Measurements from ENCODE around the gene ATP8B3.

The ATP8B3 gene

GRCh38 chr19:1811942-1812425 lies at the start of gene ATP8B3:
Gene ATP8B3 (minus strand): TSS chr19:1812276. CDS start chr19:1811736, 540 bp downstream.
- H3K36me3 Mint-ChIP-seq (ENCODE audit: low read depth): peaks cover 17% of the 10 kb centered on the region
- H3K4me3 Mint-ChIP-seq: peak within 1 kb of the TSS; percentile 80
- H3K27ac Mint-ChIP-seq: peak within 1 kb of the TSS; percentile 91
- no peaks in the 10 kb centered on the region for H3K27me3 Mint-ChIP-seq
- DNase-seq: no peak
- no peaks in the 10 kb centered on the region for H3K9me3 Mint-ChIP-seq
- H3K4me1 Mint-ChIP-seq (ENCODE audit: low read depth): peaks cover 19% of the 10 kb centered on the region

- peak overlapping the region; percentile 96 for H3K27ac Mint-ChIP-seq
Observed at GRCh38 chr19:1861599-1862031, 49.5 kb upstream of the ATP8B3 start.

GRCh38 chr19:1860821-1861598 lies 48.9 kb upstream of the ATP8B3 start:
- no peaks in the 10 kb centered on the region for H3K9me3 Mint-ChIP-seq
- H3K27me3 Mint-ChIP-seq: no peaks in the 10 kb centered on the region
- DNase-seq: no peak
- peaks cover 17% of the 10 kb centered on the region for H3K36me3 Mint-ChIP-seq (ENCODE audit: low read depth)
- H3K27ac Mint-ChIP-seq: peak overlapping the region; percentile 96
- peaks cover 54% of the 10 kb centered on the region for H3K4me1 Mint-ChIP-seq (ENCODE audit: low read depth)
- H3K4me3 Mint-ChIP-seq: peak overlapping the region; percentile 95

More at GRCh38 chr19:1861599-1862031, 49.5 kb upstream of the ATP8B3 start:
- DNase-seq: no peak
- H3K36me3 Mint-ChIP-seq (ENCODE audit: low read depth): peaks cover 17% of the 10 kb centered on the region
- H3K9me3 Mint-ChIP-seq: no peaks in the 10 kb centered on the region
- peak overlapping the region; percentile 95 for H3K4me3 Mint-ChIP-seq
- no peaks in the 10 kb centered on the region for H3K27me3 Mint-ChIP-seq
- H3K4me1 Mint-ChIP-seq (ENCODE audit: low read depth): peaks cover 48% of the 10 kb centered on the region

DNA sequence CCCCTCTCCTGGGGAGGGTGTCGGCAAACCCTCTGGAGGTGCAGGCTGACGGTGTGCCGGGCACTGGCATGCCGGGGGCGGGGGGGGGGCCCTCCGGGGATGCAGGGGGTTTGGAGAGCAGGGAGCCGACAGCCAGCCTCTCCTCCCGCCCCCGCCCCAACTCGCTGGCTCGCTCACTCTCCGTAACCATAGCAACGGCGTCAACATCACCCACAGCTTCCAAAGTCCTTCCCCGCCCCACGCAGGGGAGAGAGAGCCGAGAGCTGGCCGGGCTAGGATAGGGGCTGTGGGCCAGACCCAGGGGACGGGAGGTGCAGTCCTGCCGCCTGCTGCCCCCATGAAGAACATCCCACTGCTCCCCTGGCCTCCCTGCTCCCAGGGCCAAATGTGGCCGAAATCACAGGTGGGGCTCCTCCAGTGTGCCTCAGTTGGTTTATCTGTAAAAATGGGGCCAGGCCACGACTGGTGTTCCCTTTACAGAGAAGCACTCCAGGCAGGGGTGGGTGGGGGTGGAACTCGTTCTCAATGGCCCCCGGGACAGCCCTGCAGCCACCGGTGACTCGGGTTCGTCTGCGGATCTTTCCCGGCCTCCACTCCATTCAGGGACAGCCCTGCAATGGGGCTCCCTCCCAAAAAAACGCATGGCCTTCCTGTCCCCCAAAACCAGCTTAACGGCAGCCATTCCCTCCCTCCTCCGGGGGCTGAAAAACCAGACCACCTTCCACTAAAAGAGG lies 48.1 kb upstream of the ATP8B3 start:
- no peaks in the 10 kb centered on the region for H3K27me3 Mint-ChIP-seq
- H3K36me3 Mint-ChIP-seq (ENCODE audit: low read depth): peaks cover 15% of the 10 kb centered on the region
- no peaks in the 10 kb centered on the region for H3K9me3 Mint-ChIP-seq
- H3K4me1 Mint-ChIP-seq (ENCODE audit: low read depth): peaks cover 57% of the 10 kb centered on the region
- H3K27ac Mint-ChIP-seq: peak overlapping the region; percentile 96
- peak overlapping the region; percentile 95 for H3K4me3 Mint-ChIP-seq
- DNase-seq: no peak

DNA sequence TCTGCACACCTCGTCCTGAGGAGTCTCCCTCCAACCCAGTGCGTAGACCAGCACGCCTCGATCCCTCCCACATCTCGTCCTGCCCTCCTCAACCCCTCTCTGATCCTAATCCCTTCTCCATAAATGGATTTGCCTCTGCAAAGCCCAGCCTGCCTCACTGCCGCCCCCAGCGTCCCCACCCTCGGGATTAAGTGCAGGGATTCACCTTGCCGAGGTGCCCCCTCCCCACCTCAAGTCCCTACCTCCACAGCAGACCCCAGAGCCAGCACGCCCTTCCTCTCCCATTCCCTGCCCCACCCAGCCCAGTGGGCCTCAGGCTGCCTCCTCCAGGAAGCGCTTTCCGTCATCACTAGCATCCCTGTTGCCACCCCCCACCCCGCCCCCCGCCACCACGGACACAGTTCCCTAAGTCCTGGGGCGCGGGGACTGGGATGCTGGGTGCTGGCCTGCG lies 47.3 kb upstream of the ATP8B3 start:
- peaks cover 21% of the 10 kb centered on the region for H3K36me3 Mint-ChIP-seq (ENCODE audit: low read depth)
- H3K9me3 Mint-ChIP-seq: no peaks in the 10 kb centered on the region
- peaks cover 64% of the 10 kb centered on the region for H3K4me1 Mint-ChIP-seq (ENCODE audit: low read depth)
- DNase-seq: no peak
- no peaks in the 10 kb centered on the region for H3K27me3 Mint-ChIP-seq
- peak overlapping the region; percentile 46 for H3K4me3 Mint-ChIP-seq
- peak overlapping the region; percentile 84 for H3K27ac Mint-ChIP-seq

GRCh38 chr19:1858412-1859081 lies 46.5 kb upstream of the ATP8B3 start:
- Mint-ChIP-seq H3K36me3 (ENCODE audit: low read depth) (peaks cover 22% of the 10 kb centered on the region), H3K4me3 (no peak overlapping the region), H3K27me3 (no peaks in the 10 kb centered on the region), H3K27ac (peak overlapping the region; percentile 74), H3K9me3 (no peaks in the 10 kb centered on the region), H3K4me1 (ENCODE audit: low read depth) (peaks cover 66% of the 10 kb centered on the region)
- no peak for DNase-seq

GRCh38 chr19:1857648-1858326 lies 45.7 kb upstream of the ATP8B3 start:
- peaks cover 74% of the 10 kb centered on the region for H3K4me1 Mint-ChIP-seq (ENCODE audit: low read depth)
- H3K36me3 Mint-ChIP-seq (ENCODE audit: low read depth): peaks cover 28% of the 10 kb centered on the region

GRCh38 chr19:1856698-1857603 lies 44.9 kb upstream of the ATP8B3 start:
- H3K27ac Mint-ChIP-seq: peak overlapping the region; percentile 91
- peaks cover 27% of the 10 kb centered on the region for H3K36me3 Mint-ChIP-seq (ENCODE audit: low read depth)
- DNase-seq: peak; percentile 68
- H3K9me3 Mint-ChIP-seq: no peaks in the 10 kb centered on the region
- peak overlapping the region; percentile 78 for H3K4me3 Mint-ChIP-seq
- H3K4me1 Mint-ChIP-seq (ENCODE audit: low read depth): peaks cover 79% of the 10 kb centered on the region
- no peaks in the 10 kb centered on the region for H3K27me3 Mint-ChIP-seq

More at GRCh38 chr19:1857648-1858326, 45.7 kb upstream of the ATP8B3 start:
- Mint-ChIP-seq H3K27ac (peak overlapping the region; percentile 83), H3K4me3 (peak overlapping the region; percentile 69), H3K9me3 (no peaks in the 10 kb centered on the region), H3K27me3 (no peaks in the 10 kb centered on the region)
- DNase-seq: no peak

GRCh38 chr19:1856345-1856697 lies 44.2 kb upstream of the ATP8B3 start:
- H3K4me1 Mint-ChIP-seq (ENCODE audit: low read depth): peaks cover 76% of the 10 kb centered on the region

GRCh38 chr19:1855828-1856255 lies 43.8 kb upstream of the ATP8B3 start:
- no peaks in the 10 kb centered on the region for H3K27me3 Mint-ChIP-seq
- H3K36me3 Mint-ChIP-seq (ENCODE audit: low read depth): peaks cover 25% of the 10 kb centered on the region
- H3K4me3 Mint-ChIP-seq: peak overlapping the region; percentile 78
- no peak for DNase-seq
- H3K9me3 Mint-ChIP-seq: no peaks in the 10 kb centered on the region
- peaks cover 76% of the 10 kb centered on the region for H3K4me1 Mint-ChIP-seq (ENCODE audit: low read depth)
- H3K27ac Mint-ChIP-seq: peak overlapping the region; percentile 91

More at GRCh38 chr19:1856345-1856697, 44.2 kb upstream of the ATP8B3 start:
- Mint-ChIP-seq H3K9me3 (no peaks in the 10 kb centered on the region), H3K27ac (peak overlapping the region; percentile 91), H3K36me3 (ENCODE audit: low read depth) (peaks cover 22% of the 10 kb centered on the region), H3K4me3 (peak overlapping the region; percentile 78), H3K27me3 (no peaks in the 10 kb centered on the region)
- DNase-seq: no peak

- H3K27ac Mint-ChIP-seq: peak overlapping the region; percentile 91
- peak; percentile 83 for DNase-seq
- H3K4me3 Mint-ChIP-seq: peak overlapping the region; percentile 78
- H3K9me3 Mint-ChIP-seq: no peaks in the 10 kb centered on the region
- peaks cover 27% of the 10 kb centered on the region for H3K36me3 Mint-ChIP-seq (ENCODE audit: low read depth)
- no peaks in the 10 kb centered on the region for H3K27me3 Mint-ChIP-seq
- H3K4me1 Mint-ChIP-seq (ENCODE audit: low read depth): peaks cover 73% of the 10 kb centered on the region
Observed at GRCh38 chr19:1855040-1855827, 43.2 kb upstream of the ATP8B3 start.

GRCh38 chr19:1854542-1855039 lies 42.5 kb upstream of the ATP8B3 start:
- no peak for DNase-seq
- peak overlapping the region; percentile 78 for H3K4me3 Mint-ChIP-seq

More at GRCh38 chr19:1854542-1855039, 42.5 kb upstream of the ATP8B3 start:
- Mint-ChIP-seq H3K27ac (peak overlapping the region; percentile 91), H3K4me1 (ENCODE audit: low read depth) (peaks cover 73% of the 10 kb centered on the region), H3K27me3 (no peaks in the 10 kb centered on the region), H3K9me3 (no peaks in the 10 kb centered on the region), H3K36me3 (ENCODE audit: low read depth) (peaks cover 31% of the 10 kb centered on the region)
